Thoracic aorta endothelial cell (primary cell): Measurements from ENCODE around the gene ZBTB12. TPM values are rescaled to one million over a fixed set of nuclear protein-coding genes. Genes with fewer than 3 reads are reported as not detected.

Source experiments
- small RNA-seq: library from RNA; depleted of rRNA; stranded (forward); fragments of <200 nt; gene quantifications from one replicate; pipeline ENCODE3, GENCODE V24; 2012
- total RNA-seq: library from RNA; depleted of rRNA; stranded (reverse); fragments of >200 nt; gene quantifications from 2 replicates; pipeline ENCODE4 v1.2.3, GENCODE V29; 2012

Gene ZBTB12, protein sequence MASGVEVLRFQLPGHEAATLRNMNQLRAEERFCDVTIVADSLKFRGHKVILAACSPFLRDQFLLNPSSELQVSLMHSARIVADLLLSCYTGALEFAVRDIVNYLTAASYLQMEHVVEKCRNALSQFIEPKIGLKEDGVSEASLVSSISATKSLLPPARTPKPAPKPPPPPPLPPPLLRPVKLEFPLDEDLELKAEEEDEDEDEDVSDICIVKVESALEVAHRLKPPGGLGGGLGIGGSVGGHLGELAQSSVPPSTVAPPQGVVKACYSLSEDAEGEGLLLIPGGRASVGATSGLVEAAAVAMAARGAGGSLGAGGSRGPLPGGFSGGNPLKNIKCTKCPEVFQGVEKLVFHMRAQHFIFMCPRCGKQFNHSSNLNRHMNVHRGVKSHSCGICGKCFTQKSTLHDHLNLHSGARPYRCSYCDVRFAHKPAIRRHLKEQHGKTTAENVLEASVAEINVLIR
- 1.1 and 1.3 TPM in 2 replicates for total RNA-seq

GRCh38 chr6:31901953-31902643, at the start of gene ZBTB12:
ZBTB12 (minus strand) TSS chr6:31902086; CDS start chr6:31901305, 781 bp downstream.

GRCh38 chr6:31945507-31946369, 43.9 kb upstream of the ZBTB12 start, which contains the start of gene CFB:
CFB (plus strand) TSS chr6:31946095; CDS start chr6:31946222, 127 bp downstream.

DNA sequence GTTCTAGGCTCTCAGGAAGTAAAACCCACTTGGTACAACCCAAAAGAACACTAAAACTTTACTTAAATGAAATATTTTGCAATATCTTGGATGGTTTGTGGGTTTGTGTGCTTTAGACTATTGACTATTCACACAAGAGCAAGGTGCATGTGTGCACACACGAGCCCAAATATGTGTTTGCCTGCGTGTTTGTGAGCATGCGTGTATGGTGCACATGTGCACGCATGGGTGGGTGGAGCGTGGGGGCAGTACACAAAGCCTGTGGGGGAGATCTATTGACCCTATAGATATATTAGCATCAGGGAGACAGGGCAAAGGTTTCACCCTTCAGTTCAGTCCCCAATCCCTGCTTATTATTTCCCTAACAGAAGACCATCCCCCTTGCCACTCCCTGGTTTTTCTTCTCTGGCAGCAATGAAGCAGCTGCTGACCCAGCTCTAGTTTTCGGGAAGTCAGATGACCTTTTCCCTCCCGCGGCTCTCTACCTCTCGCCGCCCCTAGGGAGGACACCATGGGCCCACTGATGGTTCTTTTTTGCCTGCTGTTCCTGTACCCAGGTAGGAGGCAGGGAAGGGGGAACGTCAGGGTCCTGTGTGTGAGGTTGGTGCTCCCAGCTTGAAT, 25.5 kb upstream of the ZBTB12 start, which contains the start of gene C2:
C2 (plus strand) TSS at position 476 of the 621 bp plus-strand sequence; CDS start at position 512, 36 bp downstream.

GRCh38 chr6:31897612-31898382, 4.1 kb downstream of the ZBTB12 start, which contains the start of gene EHMT2:
EHMT2 (minus strand) TSS chr6:31897698; CDS start chr6:31897677, 21 bp downstream.

DNA sequence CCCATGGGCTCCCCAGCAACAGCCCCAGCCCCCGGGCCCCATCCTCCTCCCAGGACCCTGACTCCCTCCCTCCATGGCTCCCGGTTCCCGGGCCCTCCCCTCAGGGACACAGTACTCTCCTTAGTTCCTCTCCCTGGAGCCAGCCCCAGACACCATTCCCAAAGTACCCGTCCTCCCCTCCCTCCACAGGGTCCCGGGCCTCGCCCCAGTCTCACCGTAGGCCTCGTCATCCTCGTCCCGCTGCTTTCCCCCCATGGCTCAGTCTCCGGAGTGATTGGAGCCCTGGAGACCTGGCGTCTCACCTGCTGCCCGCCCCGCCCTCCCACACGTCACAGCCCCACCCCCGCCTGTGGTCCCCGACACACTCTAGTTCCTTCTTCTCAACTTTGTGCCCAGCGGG, 23.2 kb downstream of the ZBTB12 start, which contains the start of gene SLC44A4:
SLC44A4 (minus strand) TSS at position 272 of the 400 bp plus-strand sequence; CDS start at position 255, 17 bp downstream.

GRCh38 chr6:31862344-31863235, 39.3 kb downstream of the ZBTB12 start, which contains the start of gene NEU1:
NEU1 (minus strand) TSS chr6:31862821; CDS start chr6:31862776, 45 bp downstream.

Small RNA genes within 50 kb of the gene (small RNA-seq; reads per million reads assigned to genes)
- gene AL645922.1: not detected

Other genes starting within 250 kb of the ZBTB12 start
- 149 and 209 TPM in 2 replicates for gene BAG6, start 249.4 kb downstream of the ZBTB12 start, total RNA-seq
- gene APOM, start 246.2 kb downstream of the ZBTB12 start, total RNA-seq: 0.29 TPM in 1 of 2 replicates, not detected in the other
- 11.8 and 12.0 TPM in 2 replicates for gene C6orf47, start 241.3 kb downstream of the ZBTB12 start, total RNA-seq
- 11.8 and 15.4 TPM in 2 replicates for gene GPANK1, start 237.1 kb downstream of the ZBTB12 start, total RNA-seq
- gene CSNK2B, start 236.0 kb downstream of the ZBTB12 start, total RNA-seq: 178 and 196 TPM in 2 replicates
- gene LY6G5B, start 232.1 kb downstream of the ZBTB12 start, total RNA-seq: 5.7 and 7.2 TPM in 2 replicates
- gene LY6G5C, start 221.0 kb downstream of the ZBTB12 start, total RNA-seq: 1.3 and 1.6 TPM in 2 replicates
- 26.7 and 30.5 TPM in 2 replicates for gene ABHD16A, start 198.8 kb downstream of the ZBTB12 start, total RNA-seq
- not detected in 2 replicates for gene LY6G6F, start 195.2 kb downstream of the ZBTB12 start, total RNA-seq
- not detected in 2 replicates for gene LY6G6D, start 186.7 kb downstream of the ZBTB12 start, total RNA-seq
- gene LY6G6C, start 180.3 kb downstream of the ZBTB12 start, total RNA-seq: not detected in 2 replicates
- not detected in 2 replicates for gene MPIG6B, start 178.7 kb downstream of the ZBTB12 start, total RNA-seq
- gene DDAH2, start 172.8 kb downstream of the ZBTB12 start, total RNA-seq: 35.2 and 44.4 TPM in 2 replicates
- 650 and 798 TPM in 2 replicates for gene CLIC1, start 165.6 kb downstream of the ZBTB12 start, total RNA-seq
- 18.6 and 30.9 TPM in 2 replicates for gene MSH5, start 162.1 kb downstream of the ZBTB12 start, total RNA-seq
- 0.66 and 1.6 TPM in 2 replicates for gene SAPCD1, start 139.4 kb downstream of the ZBTB12 start, total RNA-seq
- gene VWA7, start 124.8 kb downstream of the ZBTB12 start, total RNA-seq: 0.27 and 0.29 TPM in 2 replicates
- gene VARS1, start 106.3 kb downstream of the ZBTB12 start, total RNA-seq: 80.2 and 96.9 TPM in 2 replicates
- 51.3 and 55.1 TPM in 2 replicates for gene LSM2, start 95.1 kb downstream of the ZBTB12 start, total RNA-seq
- gene HSPA1L, start 86.8 kb downstream of the ZBTB12 start, total RNA-seq: 0.40 and 0.57 TPM in 2 replicates
- 35.1 and 75.0 TPM in 2 replicates for gene HSPA1A, start 86.5 kb downstream of the ZBTB12 start, total RNA-seq
- gene HSPA1B, start 74.3 kb downstream of the ZBTB12 start, total RNA-seq: 26.1 and 97.3 TPM in 2 replicates
- gene NEU1, start 39.3 kb downstream of the ZBTB12 start, total RNA-seq: 43.5 and 45.3 TPM in 2 replicates
- 0.13 and 0.65 TPM in 2 replicates for gene SLC44A4, start 23.1 kb downstream of the ZBTB12 start, total RNA-seq
- gene EHMT2, start 4.4 kb downstream of the ZBTB12 start, total RNA-seq: 34.0 and 40.5 TPM in 2 replicates
- gene C2, start 25.6 kb upstream of the ZBTB12 start, total RNA-seq: not detected in 2 replicates
- 1.3 TPM in 2 replicates for gene CFB, start 44.0 kb upstream of the ZBTB12 start, total RNA-seq
- 99.7 and 101 TPM in 2 replicates for gene NELFE, start 56.9 kb upstream of the ZBTB12 start, total RNA-seq
- gene SKIC2, start 57.1 kb upstream of the ZBTB12 start, total RNA-seq: 38.3 and 43.7 TPM in 2 replicates
- 13.2 and 14.2 TPM in 2 replicates for gene DXO, start 70.1 kb upstream of the ZBTB12 start, total RNA-seq
- 0.86 and 1.6 TPM in 2 replicates for gene C4A, start 80.0 kb upstream of the ZBTB12 start, total RNA-seq
- 0.43 and 1.9 TPM in 2 replicates for gene C4B, start 112.7 kb upstream of the ZBTB12 start, total RNA-seq
- gene CYP21A2, start 136.3 kb upstream of the ZBTB12 start, total RNA-seq: not detected in 2 replicates
- gene TNXB, start 207.3 kb upstream of the ZBTB12 start, total RNA-seq: 0.13 and 2.1 TPM in 2 replicates
- gene ATF6B, start 226.2 kb upstream of the ZBTB12 start, total RNA-seq: 33.1 and 38.4 TPM in 2 replicates
- 5.2 and 6.7 TPM in 2 replicates for gene FKBPL, start 228.2 kb upstream of the ZBTB12 start, total RNA-seq
- 0.14 TPM in 1 of 2 replicates, not detected in the other for gene PRRT1, start 249.9 kb upstream of the ZBTB12 start, total RNA-seq